B cell (primary cell): ENCODE data around the gene CNTNAP2. TPM values are rescaled to one million over a fixed set of nuclear protein-coding genes. Genes with fewer than 3 reads are reported as not detected.
"Not testable (repeated sequence)": the region's sequence is repeated elsewhere in the genome, so short reads cannot be mapped to it uniquely, and the experiment has no call there.

Source experiments
- ATAC-seq: fragments of 200-7000 bp; cut with Tn5 transposase; one replicate; pipeline ENCODE4 v1.10.0; 2021; ENCODE audit warnings: low read depth, mild to moderate bottlenecking, moderate number of reproducible peaks, moderate library complexity
- CTCF ChIA-PET: fragments of 350-600 bp; sonication (Branson Sonifier 250); formaldehyde crosslinking; loops from one replicate; lab custom pipeline; 2021; ENCODE audit warnings: antibody characterized with exemption, inconsistent platforms; lab: Charles Lee
- POLR2A ChIA-PET: fragments of 350-600 bp; sonication (Branson Sonifier 250); formaldehyde crosslinking; loops from one replicate; lab custom pipeline; 2021; ENCODE audit warnings: antibody characterized with exemption; lab: Charles Lee
- DNase-seq: peaks from one replicate; pipeline ENCODE4 v3.0.0; 2013
- H2AFZ ChIP-seq: 2 replicates; pipeline ENCODE4 v1.6.1; 2012; ENCODE audit warnings: mild to moderate bottlenecking, low read depth, low read length; ENCODE audit not compliant: insufficient read depth, poor library complexity, severe bottlenecking
- H3K27ac ChIP-seq, 2 donors: 1 replicate in 1 of 2; 2 replicates in 1 of 2; pipeline ENCODE4 v1.5.1; 2012 to 2013; ENCODE audit warnings: low read length in 2 of 2, mild to moderate bottlenecking in 2 of 2, moderate library complexity in 1 of 2
- H3K27me3 ChIP-seq, 4 experiments: fragments of 200-600 bp in 1 of 4; sonication (generic) in 1 of 4; replicated peaks in 1 of 4; 1 replicate in 2 of 4; 2 replicates in 2 of 4; pipeline versions ENCODE4 v1.6.1 to v1.7.0; 2013 to 2016; ENCODE audit warnings: low read length in 3 of 4, mild to moderate bottlenecking in 2 of 4, mixed read lengths in 1 of 4, moderate library complexity in 1 of 4; ENCODE audit not compliant: insufficient read depth in 4 of 4, control insufficient read depth in 3 of 4; ENCODE audit errors: control extremely low read depth in 1 of 4
- H3K36me3 ChIP-seq, 2 experiments: replicated peaks in 1 of 2; 1 replicate in 1 of 2; 2 replicates in 1 of 2; pipeline versions ENCODE4 v1.6.1 to v1.7.1; 2013; ENCODE audit warnings: low read length in 1 of 2; ENCODE audit not compliant: insufficient read depth in 2 of 2, control insufficient read depth in 1 of 2; ENCODE audit errors: control extremely low read depth in 1 of 2, extremely low read depth in 1 of 2
- H3K4me1 ChIP-seq, 2 donors: fragments of 200-600 bp in 1 of 2; sonication (generic) in 1 of 2; 1 replicate in 1 of 2; 2 replicates in 1 of 2; pipeline versions ENCODE4 v1.5.1 to v1.6.1; 2013 to 2017; ENCODE audit warnings: low read length in 2 of 2; ENCODE audit not compliant: control insufficient read depth in 2 of 2, insufficient read depth in 2 of 2
- H3K4me2 ChIP-seq: replicated peaks from 2 replicates; pipeline ENCODE3; 2012; ENCODE audit warnings: mild to moderate bottlenecking, low read depth, low read length; ENCODE audit not compliant: poor library complexity, severe bottlenecking
- H3K4me3 ChIP-seq, 5 experiments: fragments of 200-600 bp in 1 of 5; sonication (generic) in 1 of 5; 1 replicate in 3 of 5; 2 replicates in 2 of 5; pipeline versions ENCODE4 v1.5.1 to v1.7.0; 2011 to 2016; ENCODE audit warnings: low read length in 4 of 5, mild to moderate bottlenecking in 4 of 5, low read depth in 2 of 5, control low read depth in 1 of 5, moderate library complexity in 1 of 5; ENCODE audit not compliant: insufficient read depth in 1 of 5; ENCODE audit errors: control extremely low read depth in 1 of 5, extremely low read depth in 1 of 5
- H3K79me2 ChIP-seq: fragments of 200-600 bp; sonication (generic); one replicate; pipeline ENCODE4 v1.6.0; 2016; ENCODE audit warnings: low read length; ENCODE audit not compliant: control insufficient read depth, insufficient read depth
- H3K9ac ChIP-seq: fragments of 200-600 bp; sonication (generic); 2 replicates; pipeline ENCODE4 v1.6.1; 2017; ENCODE audit warnings: mild to moderate bottlenecking, low read length, moderate library complexity
- H3K9me3 ChIP-seq, 3 donors: one replicate each; pipeline versions ENCODE4 v1.6.1 to v1.7.1; 2013; ENCODE audit warnings: low read length in 2 of 3; ENCODE audit not compliant: control insufficient read depth in 2 of 3, insufficient read depth in 1 of 3; ENCODE audit errors: control extremely low read depth in 1 of 3
- H4K20me1 ChIP-seq: 2 replicates; pipeline ENCODE4 v1.6.0; 2012; ENCODE audit warnings: mild to moderate bottlenecking, low read length; ENCODE audit not compliant: insufficient read depth, control insufficient read depth, poor library complexity, severe bottlenecking
- H3K27ac Mint-ChIP-seq: one replicate; pipeline ENCODE4 v1.8.0; 2021; ENCODE audit warnings: mixed read lengths
- H3K27me3 Mint-ChIP-seq: one replicate; pipeline ENCODE4 v1.8.0; 2021; ENCODE audit warnings: mixed read lengths
- H3K4me1 Mint-ChIP-seq: one replicate; pipeline ENCODE4 v1.8.0; 2021; ENCODE audit warnings: mixed read lengths
- H3K4me3 Mint-ChIP-seq: one replicate; pipeline ENCODE4 v1.8.0; 2021; ENCODE audit warnings: mixed read lengths
- H3K9me3 Mint-ChIP-seq: one replicate; pipeline ENCODE4 v1.8.0; 2022; ENCODE audit warnings: mixed read lengths; ENCODE audit not compliant: insufficient read depth
- CTCF ChIP-seq: fragments of 200-600 bp; IDR thresholded peaks from one replicate; pipeline ENCODE4 v1.8.0; 2022; ENCODE audit warnings: antibody characterized with exemption, mild to moderate bottlenecking
- EZH2 ChIP-seq: IDR thresholded peaks from 2 replicates; pipeline ENCODE4 v1.6.1; 2012; ENCODE audit warnings: borderline replicate concordance, low read depth, mild to moderate bottlenecking, moderate library complexity, low read length; ENCODE audit not compliant: insufficient read depth, poor library complexity, severe bottlenecking
- WGBS: methylation state at CpG from one replicate; pipeline ENCODE4 v1.1.5; 2013; ENCODE audit warnings: missing lambda C conversion rate; ENCODE audit not compliant: insufficient coverage; 5-methylcytosine and 5-hydroxymethylcytosine counted together
- intact Hi-C: fragments of 100-400 bp; cut with micrococcal nuclease; formaldehyde crosslinking; loops from one replicate; pipeline ENCODE4 v1.10.0; 2022
- polyA plus RNA-seq: library from polyadenylated mRNA; depleted of rRNA; stranded (reverse); fragments of >200 nt; gene quantifications from 2 replicates; pipeline ENCODE4 v1.2.3, GENCODE V29; 2012
- total RNA-seq, 2 donors: library from RNA; stranded (reverse); fragments of 120-200 nt in 1 of 2; gene quantifications; 1 replicate in 1 of 2; 2 replicates in 1 of 2; pipeline versions ENCODE4 v1.2.3 to v1.2.4, GENCODE V29; 2013 to 2022

CNTNAP2 gene
- total and polyA plus RNA-seq, 2 donors (not counting 1 experiment from before 2014, with no cell fraction given) = 7.4 to 16.6 TPM

GRCh38 chr7:148445260-148446044 lies 2328.9 kb downstream of the CNTNAP2 start:
- Histone ChIP-seq H3K9ac (no peak overlapping the region), H3K4me1 (no peaks in the 10 kb centered on the region), H3K27ac (no peak overlapping the region), H3K27me3 (no peaks in the 10 kb centered on the region), H3K4me2 (no peak overlapping the region), H2AFZ (no peak overlapping the region), H4K20me1 (no peaks in the 10 kb centered on the region), H3K79me2 (no peaks in the 10 kb centered on the region), H3K9me3 (peaks cover 0 to 19% (median 0%) of the 10 kb centered on the region in 3 donors), H3K4me3 (no peak overlapping the region), H3K36me3 (no peaks in the 10 kb centered on the region)
- ChIA-PET CTCF (interaction anchor here (1.2 kb wide), 1 partner anchor 203 kb away, joined by 3 read pairs; no protein-coding TSS in a partner anchor), POLR2A (no interaction called here)
- Mint-ChIP-seq H3K4me3 (no peak overlapping the region), H3K9me3 (no peaks in the 10 kb centered on the region), H3K27me3 (no peaks in the 10 kb centered on the region), H3K4me1 (no peaks in the 10 kb centered on the region), H3K27ac (no peak overlapping the region)
- intact Hi-C loops = no loop called here
- ATAC-seq (no peak), DNase-seq (no peak)
- TF ChIP-seq CTCF (no peak), EZH2 (no peak)
- 98% methylated on average over 41 of the region's 42 CpGs for WGBS

GRCh38 chr7:148447221-148447849 lies 2330.7 kb downstream of the CNTNAP2 start:
- DNase-seq = no peak
- Histone ChIP-seq H3K36me3 (no peaks in the 10 kb centered on the region), H3K9me3 (peaks cover 0 to 19% (median 0%) of the 10 kb centered on the region in 3 donors), H3K4me3 (no peak overlapping the region), H3K4me2 (no peak overlapping the region), H3K27me3 (no peaks in the 10 kb centered on the region), H2AFZ (no peak overlapping the region), H3K27ac (no peak overlapping the region), H3K4me1 (no peaks in the 10 kb centered on the region), H3K9ac (no peak overlapping the region), H4K20me1 (no peaks in the 10 kb centered on the region), H3K79me2 (no peaks in the 10 kb centered on the region)
- H3K9me3 Mint-ChIP-seq = no peaks in the 10 kb centered on the region
- no peaks in the 10 kb centered on the region for H3K4me1 Mint-ChIP-seq
- H3K27ac Mint-ChIP-seq = no peak overlapping the region
- CTCF ChIA-PET = interaction anchor here (0.6 to 1.2 kb wide), 4 partner anchors 10 to 836 kb away, joined by 3 read pairs; no protein-coding TSS in a partner anchor
- no peak overlapping the region for H3K4me3 Mint-ChIP-seq
- TF ChIP-seq CTCF = no peak
- TF ChIP-seq EZH2 = no peak
- no CpG with 5 or more reads among the region's 4 CpGs for WGBS
- POLR2A ChIA-PET = no interaction called here
- H3K27me3 Mint-ChIP-seq = no peaks in the 10 kb centered on the region
- no peak for ATAC-seq
- intact Hi-C loops = no loop called here

GRCh38 chr7:148451526-148451925 lies 2334.9 kb downstream of the CNTNAP2 start:
- not testable (repeated sequence) for H3K27me3 Mint-ChIP-seq

More at GRCh38 chr7:148451526-148451925, 2334.9 kb downstream of the CNTNAP2 start:
- H3K4me3 ChIP-seq, H3K4me1 ChIP-seq, H3K27ac Mint-ChIP-seq, H2AFZ ChIP-seq, DNase-seq, POLR2A ChIA-PET, H3K4me2 ChIP-seq, H3K4me1 Mint-ChIP-seq, H3K27me3 ChIP-seq, H3K9me3 Mint-ChIP-seq, H3K36me3 ChIP-seq, ATAC-seq, H3K4me3 Mint-ChIP-seq, CTCF ChIA-PET, H3K27ac ChIP-seq, H3K9me3 ChIP-seq, H3K9ac ChIP-seq, intact Hi-C loops, H4K20me1 ChIP-seq, H3K79me2 ChIP-seq: not testable (repeated sequence)
- WGBS = 10% methylated on average over 2 of the region's 8 CpGs
